ENCODE results near the gene PSMD7.
"Not testable (repeated sequence)": the region's sequence is repeated elsewhere in the genome, so short reads cannot be mapped to it uniquely, and the experiment has no call there.

GRCh38 chr16:74324777-74325176 is 28.2 kb downstream of the PSMD7 start:
- not testable (repeated sequence) for TF ChIP-seq CTCF (IDR thresholded peaks at IDR 0.05; ENCODE audit: insufficient read depth, low read depth, low read length); EZH2 (IDR thresholded peaks at IDR 0.05; ENCODE audit: insufficient read depth, low read length)
